Measurements from ENCODE around the gene PKD1.

The PKD1 gene

GRCh38 chr16:2056077-2056476 lies 79.6 kb downstream of the PKD1 start:
- DNase-seq (ENCODE audit: low spot score): no peak
- FAIRE-seq: no peak

- no peak for DNase-seq (ENCODE audit: low spot score)
- no peak for FAIRE-seq
Observed at GRCh38 chr16:2054543-2055245, 81.0 kb downstream of the PKD1 start.

- no peak for DNase-seq (ENCODE audit: low spot score)
- no peak for FAIRE-seq
Observed at GRCh38 chr16:2053897-2054296, 81.8 kb downstream of the PKD1 start.

- FAIRE-seq: no peak
- DNase-seq (ENCODE audit: low spot score): no peak
Observed at GRCh38 chr16:2053211-2053610, 82.5 kb downstream of the PKD1 start.

- DNase-seq (ENCODE audit: low spot score): no peak
- no peak for FAIRE-seq
Observed at GRCh38 chr16:2048116-2048543, 87.6 kb downstream of the PKD1 start.

- peak; percentile 53 for FAIRE-seq
- DNase-seq (ENCODE audit: low spot score): peak; percentile 99
Observed at GRCh38 chr16:2047330-2048115, 88.2 kb downstream of the PKD1 start, which contains the start of the genes NTHL1 and TSC2. TSS of gene NTHL1 (minus strand) at chr16:2047834. CDS start at chr16:2047823, 11 bp downstream. TSS of gene TSC2 (plus strand) at chr16:2047985. CDS start at chr16:2048616, 631 bp downstream.

- FAIRE-seq (no peak), DNase-seq (ENCODE audit: low spot score) (no peak)
Observed at GRCh38 chr16:2046893-2047329, 88.8 kb downstream of the PKD1 start.

GRCh38 chr16:2045965-2046892 lies 89.5 kb downstream of the PKD1 start:
- no peak for FAIRE-seq
- DNase-seq (ENCODE audit: low spot score): no peak

- FAIRE-seq: no peak
- no peak for DNase-seq (ENCODE audit: low spot score)
Observed at GRCh38 chr16:2044541-2044940, 91.2 kb downstream of the PKD1 start.

GRCh38 chr16:2043667-2044451 lies 91.8 kb downstream of the PKD1 start:
- DNase-seq (ENCODE audit: low spot score): no peak
- no peak for FAIRE-seq

GRCh38 chr16:2042986-2043666 lies 92.6 kb downstream of the PKD1 start:
- DNase-seq (ENCODE audit: low spot score) (no peak), FAIRE-seq (no peak)

- DNase-seq (ENCODE audit: low spot score) (no peak), FAIRE-seq (no peak)
Observed at GRCh38 chr16:2042171-2042985, 93.3 kb downstream of the PKD1 start.

GRCh38 chr16:2040787-2041522 lies 94.7 kb downstream of the PKD1 start:
- no peak for FAIRE-seq
- DNase-seq (ENCODE audit: low spot score): peak; percentile 50

GRCh38 chr16:2040041-2040786 lies 95.5 kb downstream of the PKD1 start:
- FAIRE-seq (no peak), DNase-seq (ENCODE audit: low spot score) (no peak)

- FAIRE-seq (no peak), DNase-seq (ENCODE audit: low spot score) (no peak)
Observed at GRCh38 chr16:2039274-2040031, 96.2 kb downstream of the PKD1 start.

All from urothelium cell line (cell line).